GM06990 (cell line): ENCODE data around the gene SRGAP1.

Experiments used
- DNase-seq: peaks from one replicate; pipeline ENCODE4 v3.0.0-alpha.2; 2011; ENCODE audit not compliant: insufficient read length; ENCODE audit errors: extremely low read depth
- H3K27me3 ChIP-seq: replicated peaks from 2 replicates; pipeline ENCODE4 v1.6.0; 2011; ENCODE audit warnings: low read length; ENCODE audit not compliant: control insufficient read depth, insufficient read depth
- H3K36me3 ChIP-seq: 2 replicates; pipeline ENCODE4 v1.5.1; 2011; ENCODE audit warnings: low read length; ENCODE audit not compliant: control insufficient read depth, insufficient read depth
- H3K4me3 ChIP-seq: replicated peaks from 2 replicates; pipeline ENCODE4 v1.5.1; 2011; ENCODE audit warnings: low read depth, mild to moderate bottlenecking, control low read depth, low read length
- TF ChIP-seq, protein P1 (sequence below): IDR thresholded peaks from 2 replicates; pipeline ENCODE4 v1.5.1; 2011; ENCODE audit warnings: low read length, control low read depth, mild to moderate bottlenecking, inconsistent platforms; ENCODE audit not compliant: insufficient read depth, poor library complexity, severe bottlenecking

SRGAP1 gene

DNA sequence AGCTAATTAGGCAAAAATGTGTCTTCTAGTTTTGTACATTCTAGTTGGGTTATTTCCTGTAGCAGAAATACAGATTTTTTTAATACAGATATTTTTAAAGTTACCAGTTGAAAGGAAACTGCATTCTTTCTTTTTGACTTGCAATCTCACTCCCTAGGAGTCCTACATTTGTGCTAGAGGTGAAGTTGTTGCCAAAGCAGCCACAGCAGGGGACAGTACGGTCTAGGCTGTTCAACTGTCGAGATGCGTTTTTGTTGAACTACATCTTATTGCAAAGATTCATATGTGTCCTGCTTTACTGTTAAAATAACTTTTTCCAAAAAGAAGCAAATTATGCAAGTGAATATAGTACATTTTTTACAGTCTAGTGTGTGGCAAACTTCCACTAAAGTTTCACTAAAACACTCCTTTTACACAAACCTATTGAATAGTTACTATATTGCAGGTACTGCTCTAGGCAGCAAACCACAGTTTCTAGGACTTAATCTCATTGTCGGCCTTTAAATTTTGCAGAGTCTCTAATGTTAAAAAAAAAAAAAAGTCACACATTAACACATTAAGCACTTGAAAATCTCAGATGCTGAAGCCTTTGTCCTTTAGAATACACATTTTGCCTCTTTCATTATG is 30.2 kb upstream of the SRGAP1 start:
- H3K36me3 ChIP-seq, result no peaks in the 10 kb centered on the region
- no peaks in the 10 kb centered on the region for H3K27me3 ChIP-seq
- no peak for DNase-seq
- TF ChIP-seq, protein P1, sequence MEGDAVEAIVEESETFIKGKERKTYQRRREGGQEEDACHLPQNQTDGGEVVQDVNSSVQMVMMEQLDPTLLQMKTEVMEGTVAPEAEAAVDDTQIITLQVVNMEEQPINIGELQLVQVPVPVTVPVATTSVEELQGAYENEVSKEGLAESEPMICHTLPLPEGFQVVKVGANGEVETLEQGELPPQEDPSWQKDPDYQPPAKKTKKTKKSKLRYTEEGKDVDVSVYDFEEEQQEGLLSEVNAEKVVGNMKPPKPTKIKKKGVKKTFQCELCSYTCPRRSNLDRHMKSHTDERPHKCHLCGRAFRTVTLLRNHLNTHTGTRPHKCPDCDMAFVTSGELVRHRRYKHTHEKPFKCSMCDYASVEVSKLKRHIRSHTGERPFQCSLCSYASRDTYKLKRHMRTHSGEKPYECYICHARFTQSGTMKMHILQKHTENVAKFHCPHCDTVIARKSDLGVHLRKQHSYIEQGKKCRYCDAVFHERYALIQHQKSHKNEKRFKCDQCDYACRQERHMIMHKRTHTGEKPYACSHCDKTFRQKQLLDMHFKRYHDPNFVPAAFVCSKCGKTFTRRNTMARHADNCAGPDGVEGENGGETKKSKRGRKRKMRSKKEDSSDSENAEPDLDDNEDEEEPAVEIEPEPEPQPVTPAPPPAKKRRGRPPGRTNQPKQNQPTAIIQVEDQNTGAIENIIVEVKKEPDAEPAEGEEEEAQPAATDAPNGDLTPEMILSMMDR, result no peak
- no peak overlapping the region for H3K4me3 ChIP-seq

DNA sequence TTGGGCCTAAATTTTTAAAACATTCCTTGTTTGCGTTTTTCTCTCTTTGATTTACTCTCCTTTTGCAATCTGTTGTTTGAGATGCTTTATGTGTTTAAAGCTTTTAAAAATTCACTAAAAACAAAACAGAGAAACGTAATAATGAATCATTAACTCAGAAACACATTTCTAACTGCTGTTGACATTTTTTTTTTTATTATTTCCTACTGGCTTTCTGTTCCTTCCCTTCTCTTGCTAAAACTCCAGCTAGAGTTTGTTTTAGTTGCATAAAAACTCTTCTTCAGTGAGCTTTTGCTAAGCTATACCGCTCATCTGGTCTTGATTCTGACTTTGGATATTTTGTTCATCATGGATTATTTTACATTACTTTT is 29.0 kb upstream of the SRGAP1 start:
- no peak for DNase-seq
- no peak overlapping the region for H3K4me3 ChIP-seq
- H3K36me3 ChIP-seq, result no peaks in the 10 kb centered on the region
- TF ChIP-seq, protein P1, result no peak
- H3K27me3 ChIP-seq, result no peaks in the 10 kb centered on the region

DNA sequence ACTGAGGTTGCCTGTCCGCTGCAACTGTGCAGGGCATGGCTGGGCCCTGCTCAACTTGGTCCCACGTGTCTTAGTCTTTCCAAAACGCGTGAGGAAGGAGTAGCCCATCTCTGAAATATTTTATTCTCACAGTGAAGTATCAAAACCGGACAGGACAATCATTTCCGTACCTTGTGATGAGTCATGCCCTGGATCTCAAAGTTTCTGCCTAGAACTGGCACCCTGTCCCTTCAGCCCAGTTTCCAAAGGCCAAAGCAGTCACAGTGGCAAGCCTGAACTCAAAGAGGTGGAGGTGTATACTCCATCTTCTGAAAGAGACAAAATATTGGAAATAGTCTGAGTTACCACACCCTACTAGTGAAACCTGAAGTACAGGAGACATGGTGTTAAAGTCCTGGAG is 28.5 kb upstream of the SRGAP1 start:
- no peak overlapping the region for H3K4me3 ChIP-seq
- TF ChIP-seq, protein P1, result no peak
- no peak for DNase-seq
- no peaks in the 10 kb centered on the region for H3K27me3 ChIP-seq
- no peaks in the 10 kb centered on the region for H3K36me3 ChIP-seq

DNA sequence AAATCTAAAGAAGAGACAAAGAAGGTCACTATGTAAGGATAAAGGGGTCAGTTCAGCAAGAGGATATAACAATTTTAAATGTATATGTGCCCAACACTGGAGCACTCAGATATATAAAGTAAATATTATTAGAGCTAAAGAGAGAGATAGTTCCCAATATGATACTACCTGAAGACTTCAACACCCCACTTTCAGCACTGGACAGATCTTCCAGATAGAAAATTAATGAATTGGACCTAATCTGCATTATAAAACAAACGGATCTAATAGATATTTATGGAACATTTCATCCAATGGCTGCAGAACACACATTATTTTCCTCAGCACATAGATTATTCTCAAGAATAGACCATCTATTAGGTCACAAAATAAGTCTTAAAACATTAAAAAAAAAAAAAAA is 24.1 kb upstream of the SRGAP1 start:
- TF ChIP-seq, protein P1, result no peak
- H3K4me3 ChIP-seq, result no peak overlapping the region
- H3K27me3 ChIP-seq, result no peaks in the 10 kb centered on the region
- no peak for DNase-seq
- H3K36me3 ChIP-seq, result no peaks in the 10 kb centered on the region

DNA sequence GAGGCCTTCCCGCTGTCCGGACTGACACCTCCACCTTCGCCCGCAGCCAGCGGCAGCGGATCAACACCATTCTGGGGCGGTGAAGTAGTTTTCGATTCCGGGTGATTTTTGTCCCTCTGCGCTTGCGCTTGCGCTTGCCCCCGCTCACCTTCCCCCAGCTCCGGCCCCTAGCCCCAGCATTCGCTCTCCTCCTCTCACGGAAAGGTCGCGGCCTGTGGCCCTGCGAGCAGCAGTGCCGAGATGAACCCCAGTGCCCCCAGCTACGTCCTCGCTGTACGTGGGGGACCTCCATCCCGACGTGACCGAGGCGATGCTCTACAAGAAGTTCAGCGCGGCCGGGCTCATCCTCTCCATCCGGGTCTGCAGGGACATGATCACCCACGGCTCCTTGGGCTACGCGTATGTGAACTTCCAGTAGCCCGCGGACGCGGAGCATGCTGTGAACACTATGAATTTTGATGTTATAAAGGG is 22.7 kb upstream of the SRGAP1 start:
- Histone ChIP-seq H3K4me3 (no peak overlapping the region), H3K36me3 (no peaks in the 10 kb centered on the region), H3K27me3 (no peaks in the 10 kb centered on the region)
- TF ChIP-seq, protein P1, result no peak
- DNase-seq, result no peak

DNA sequence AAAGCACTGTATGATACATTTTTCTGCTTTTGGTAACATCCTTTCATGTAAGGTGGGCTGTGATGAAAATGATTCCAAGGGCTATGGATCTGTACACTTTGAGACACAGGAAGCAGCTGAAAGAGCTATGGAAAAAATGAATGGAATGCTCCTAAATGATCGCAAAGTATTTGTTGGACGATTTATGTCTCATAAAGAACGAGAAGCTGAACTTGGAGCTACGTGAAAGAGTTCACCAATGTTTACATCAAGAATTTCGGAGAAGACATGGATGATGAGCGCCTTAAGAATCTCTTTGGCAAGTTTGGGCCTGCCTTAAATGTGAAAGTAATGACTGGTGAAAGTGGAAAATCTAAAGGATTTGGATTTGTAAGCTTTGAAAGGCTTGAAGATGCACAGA is 22.1 kb upstream of the SRGAP1 start:
- TF ChIP-seq, protein P1, result no peak
- H3K36me3 ChIP-seq, result no peaks in the 10 kb centered on the region
- DNase-seq, result no peak
- no peaks in the 10 kb centered on the region for H3K27me3 ChIP-seq
- no peak overlapping the region for H3K4me3 ChIP-seq
